ENCODE data around the gene BEST3.

The BEST3 gene

GRCh38 chr12:69645031-69645430 is 54.1 kb downstream of the BEST3 start:
- Histone ChIP-seq H3K36me3 (ENCODE audit: control insufficient read depth in 1 of 2, insufficient read depth in 2 of 2, low read length in 2 of 2) (no peaks in the 10 kb centered on the region), H2BK120ac (ENCODE audit: insufficient read depth, low read length, poor library complexity) (no peak overlapping the region), H4K91ac (ENCODE audit: low read depth, low read length) (no peak overlapping the region), H2AFZ (ENCODE audit: insufficient read depth, low read length, poor library complexity) (no peak overlapping the region), H3K9me3 (ENCODE audit: insufficient read depth, low read depth, low read length) (no peaks in the 10 kb centered on the region), H3K27me3 (ENCODE audit: insufficient read depth, low read length) (no peaks in the 10 kb centered on the region), H3K27ac (ENCODE audit: low read depth, low read length) (no peak overlapping the region), H3K79me2 (ENCODE audit: control insufficient read depth, insufficient read depth, low read length, poor library complexity) (no peaks in the 10 kb centered on the region), H3K4me2 (ENCODE audit: low read length) (no peak overlapping the region), H4K8ac (ENCODE audit: low read depth, low read length) (no peak overlapping the region), H3K18ac (ENCODE audit: low read length) (no peak overlapping the region), H3K23ac (ENCODE audit: low read length) (no peak overlapping the region), H3K4ac (ENCODE audit: low read depth, low read length) (no peak overlapping the region), H4K12ac (ENCODE audit: low read depth, low read length) (no peak overlapping the region), H3K14ac (ENCODE audit: low read length) (no peak overlapping the region), H2BK5ac (ENCODE audit: low read depth, low read length, poor library complexity) (no peak overlapping the region), H3K4me1 (ENCODE audit: control insufficient read depth in 1 of 2, insufficient read depth in 2 of 2, low read length in 2 of 2) (no peaks in the 10 kb centered on the region), H2BK12ac (ENCODE audit: low read length) (no peak overlapping the region), H3K9ac (ENCODE audit: low read length) (no peak overlapping the region), H2AK5ac (ENCODE audit: low read length) (no peak overlapping the region), H3K79me1 (ENCODE audit: low read length) (no peaks in the 10 kb centered on the region), H3K4me3 (ENCODE audit: low read depth, low read length) (no peak overlapping the region)
- no CpG with 5 or more reads among the region's 2 CpGs for WGBS (ENCODE audit: extremely low coverage, insufficient coverage, insufficient read length)
- DNase-seq = no peak

- Histone ChIP-seq H3K79me1 (ENCODE audit: low read length) (no peaks in the 10 kb centered on the region), H2AK5ac (ENCODE audit: low read length) (no peak overlapping the region), H3K4me3 (ENCODE audit: low read depth, low read length) (no peak overlapping the region), H3K4ac (ENCODE audit: low read depth, low read length) (no peak overlapping the region), H2BK12ac (ENCODE audit: low read length) (no peak overlapping the region), H3K4me1 (ENCODE audit: control insufficient read depth in 1 of 2, insufficient read depth in 2 of 2, low read length in 2 of 2) (no peaks in the 10 kb centered on the region), H3K18ac (ENCODE audit: low read length) (no peak overlapping the region), H3K27ac (ENCODE audit: low read depth, low read length) (no peak overlapping the region), H3K14ac (ENCODE audit: low read length) (no peak overlapping the region), H2AFZ (ENCODE audit: insufficient read depth, low read length, poor library complexity) (no peak overlapping the region), H4K91ac (ENCODE audit: low read depth, low read length) (no peak overlapping the region), H3K9me3 (ENCODE audit: insufficient read depth, low read depth, low read length) (no peaks in the 10 kb centered on the region), H3K79me2 (ENCODE audit: control insufficient read depth, insufficient read depth, low read length, poor library complexity) (no peaks in the 10 kb centered on the region), H3K36me3 (ENCODE audit: control insufficient read depth in 1 of 2, insufficient read depth in 2 of 2, low read length in 2 of 2) (no peaks in the 10 kb centered on the region), H4K12ac (ENCODE audit: low read depth, low read length) (no peak overlapping the region), H3K9ac (ENCODE audit: low read length) (no peak overlapping the region), H3K4me2 (ENCODE audit: low read length) (no peak overlapping the region), H3K27me3 (ENCODE audit: insufficient read depth, low read length) (no peaks in the 10 kb centered on the region), H3K23ac (ENCODE audit: low read length) (no peak overlapping the region), H4K8ac (ENCODE audit: low read depth, low read length) (no peak overlapping the region), H2BK5ac (ENCODE audit: low read depth, low read length, poor library complexity) (no peak overlapping the region), H2BK120ac (ENCODE audit: insufficient read depth, low read length, poor library complexity) (no peak overlapping the region)
- DNase-seq = no peak
These were observed 54.6 kb downstream of the BEST3 start for GRCh38 chr12:69644511-69644910.

- no peak overlapping the region for H3K18ac ChIP-seq (ENCODE audit: low read length)
- no peak overlapping the region for H3K23ac ChIP-seq (ENCODE audit: low read length)
- H4K91ac ChIP-seq (ENCODE audit: low read depth, low read length) = no peak overlapping the region
- no CpG with 5 or more reads among the region's 6 CpGs for WGBS (ENCODE audit: extremely low coverage, insufficient coverage, insufficient read length)
- no peak overlapping the region for H3K14ac ChIP-seq (ENCODE audit: low read length)
- no peak for DNase-seq
- H3K4me3 ChIP-seq (ENCODE audit: low read depth, low read length) = no peak overlapping the region
- H3K36me3 ChIP-seq (ENCODE audit: control insufficient read depth in 1 of 2, insufficient read depth in 2 of 2, low read length in 2 of 2) = no peaks in the 10 kb centered on the region
- no peak overlapping the region for H2AFZ ChIP-seq (ENCODE audit: insufficient read depth, low read length, poor library complexity)
- no peak overlapping the region for H4K8ac ChIP-seq (ENCODE audit: low read depth, low read length)
- H3K27ac ChIP-seq (ENCODE audit: low read depth, low read length) = no peak overlapping the region
- H3K4me1 ChIP-seq (ENCODE audit: control insufficient read depth in 1 of 2, insufficient read depth in 2 of 2, low read length in 2 of 2) = no peaks in the 10 kb centered on the region
- H3K27me3 ChIP-seq (ENCODE audit: insufficient read depth, low read length) = no peaks in the 10 kb centered on the region
- no peak overlapping the region for H2BK5ac ChIP-seq (ENCODE audit: low read depth, low read length, poor library complexity)
- H2BK120ac ChIP-seq (ENCODE audit: insufficient read depth, low read length, poor library complexity) = no peak overlapping the region
- no peak overlapping the region for H2BK12ac ChIP-seq (ENCODE audit: low read length)
- H3K4ac ChIP-seq (ENCODE audit: low read depth, low read length) = no peak overlapping the region
- H3K9ac ChIP-seq (ENCODE audit: low read length) = no peak overlapping the region
- H3K9me3 ChIP-seq (ENCODE audit: insufficient read depth, low read depth, low read length) = no peaks in the 10 kb centered on the region
- H4K12ac ChIP-seq (ENCODE audit: low read depth, low read length) = no peak overlapping the region
- no peak overlapping the region for H2AK5ac ChIP-seq (ENCODE audit: low read length)
- H3K4me2 ChIP-seq (ENCODE audit: low read length) = no peak overlapping the region
- no peaks in the 10 kb centered on the region for H3K79me1 ChIP-seq (ENCODE audit: low read length)
- no peaks in the 10 kb centered on the region for H3K79me2 ChIP-seq (ENCODE audit: control insufficient read depth, insufficient read depth, low read length, poor library complexity)
These were observed 56.6 kb downstream of the BEST3 start for GRCh38 chr12:69642531-69642930.

GRCh38 chr12:69641546-69641945 is 57.6 kb downstream of the BEST3 start:
- no peak overlapping the region for H4K12ac ChIP-seq (ENCODE audit: low read depth, low read length)
- H3K4ac ChIP-seq (ENCODE audit: low read depth, low read length) = no peak overlapping the region
- H4K8ac ChIP-seq (ENCODE audit: low read depth, low read length) = no peak overlapping the region
- H2BK5ac ChIP-seq (ENCODE audit: low read depth, low read length, poor library complexity) = no peak overlapping the region
- H3K79me1 ChIP-seq (ENCODE audit: low read length) = no peaks in the 10 kb centered on the region
- H3K23ac ChIP-seq (ENCODE audit: low read length) = no peak overlapping the region
- DNase-seq = no peak
- H3K9me3 ChIP-seq (ENCODE audit: insufficient read depth, low read depth, low read length) = no peaks in the 10 kb centered on the region
- no peak overlapping the region for H3K18ac ChIP-seq (ENCODE audit: low read length)
- no CpG with 5 or more reads among the region's 7 CpGs for WGBS (ENCODE audit: extremely low coverage, insufficient coverage, insufficient read length)
- no peak overlapping the region for H3K27ac ChIP-seq (ENCODE audit: low read depth, low read length)
- H2AFZ ChIP-seq (ENCODE audit: insufficient read depth, low read length, poor library complexity) = no peak overlapping the region
- H3K9ac ChIP-seq (ENCODE audit: low read length) = no peak overlapping the region
- no peak overlapping the region for H3K4me2 ChIP-seq (ENCODE audit: low read length)
- no peaks in the 10 kb centered on the region for H3K4me1 ChIP-seq (ENCODE audit: control insufficient read depth in 1 of 2, insufficient read depth in 2 of 2, low read length in 2 of 2)
- H3K36me3 ChIP-seq (ENCODE audit: control insufficient read depth in 1 of 2, insufficient read depth in 2 of 2, low read length in 2 of 2) = no peaks in the 10 kb centered on the region
- H2BK120ac ChIP-seq (ENCODE audit: insufficient read depth, low read length, poor library complexity) = no peak overlapping the region
- H2BK12ac ChIP-seq (ENCODE audit: low read length) = no peak overlapping the region
- H2AK5ac ChIP-seq (ENCODE audit: low read length) = no peak overlapping the region
- H3K4me3 ChIP-seq (ENCODE audit: low read depth, low read length) = no peak overlapping the region
- no peak overlapping the region for H4K91ac ChIP-seq (ENCODE audit: low read depth, low read length)
- H3K14ac ChIP-seq (ENCODE audit: low read length) = no peak overlapping the region
- no peaks in the 10 kb centered on the region for H3K27me3 ChIP-seq (ENCODE audit: insufficient read depth, low read length)
- H3K79me2 ChIP-seq (ENCODE audit: control insufficient read depth, insufficient read depth, low read length, poor library complexity) = no peaks in the 10 kb centered on the region

All from trophoblast cell (in vitro differentiated cells and primary cell).